ENCODE results near the gene SNX25.

DNA sequence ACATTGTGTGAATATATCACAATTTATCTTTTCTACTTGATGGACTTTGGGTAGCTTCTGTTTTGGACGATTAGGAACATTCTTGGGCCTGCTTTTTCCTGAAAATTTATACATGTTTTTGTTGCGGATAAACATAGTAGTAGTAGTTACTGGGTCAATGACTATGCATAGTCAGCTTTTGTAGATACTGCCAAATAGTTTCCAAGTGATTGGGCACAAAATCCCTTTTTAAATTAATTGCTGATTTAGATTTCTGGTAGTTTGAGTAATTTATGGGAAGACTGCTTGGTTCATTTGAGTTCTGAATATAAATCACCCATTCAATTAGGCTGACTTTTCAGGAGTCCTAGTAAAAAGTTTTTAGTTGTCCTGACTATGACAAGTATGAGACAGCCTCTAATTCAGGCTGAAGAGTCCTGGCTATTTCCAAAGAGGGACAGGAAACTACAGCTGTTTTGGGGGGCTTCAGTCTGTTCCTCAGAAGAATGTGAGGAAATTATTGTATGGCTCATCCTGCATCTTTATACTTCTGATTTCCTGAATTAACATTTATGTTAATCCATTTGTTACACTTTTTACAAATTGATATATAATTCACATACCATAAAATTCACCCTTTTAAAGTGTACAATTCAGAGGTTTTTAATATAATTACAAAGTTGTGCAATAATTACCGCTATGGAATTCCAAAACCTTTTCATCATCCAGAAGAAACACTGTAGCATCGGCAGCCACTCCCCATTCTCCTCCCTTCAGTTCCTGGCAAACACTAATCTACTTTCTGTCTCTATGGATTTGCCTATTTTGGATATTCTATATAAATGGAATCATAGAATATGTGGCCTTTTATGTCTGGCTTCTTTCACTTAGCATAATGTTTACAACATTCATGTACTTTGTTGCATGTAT lies 172.1 kb downstream of the SNX25 start:
- TF ChIP-seq, protein P1, sequence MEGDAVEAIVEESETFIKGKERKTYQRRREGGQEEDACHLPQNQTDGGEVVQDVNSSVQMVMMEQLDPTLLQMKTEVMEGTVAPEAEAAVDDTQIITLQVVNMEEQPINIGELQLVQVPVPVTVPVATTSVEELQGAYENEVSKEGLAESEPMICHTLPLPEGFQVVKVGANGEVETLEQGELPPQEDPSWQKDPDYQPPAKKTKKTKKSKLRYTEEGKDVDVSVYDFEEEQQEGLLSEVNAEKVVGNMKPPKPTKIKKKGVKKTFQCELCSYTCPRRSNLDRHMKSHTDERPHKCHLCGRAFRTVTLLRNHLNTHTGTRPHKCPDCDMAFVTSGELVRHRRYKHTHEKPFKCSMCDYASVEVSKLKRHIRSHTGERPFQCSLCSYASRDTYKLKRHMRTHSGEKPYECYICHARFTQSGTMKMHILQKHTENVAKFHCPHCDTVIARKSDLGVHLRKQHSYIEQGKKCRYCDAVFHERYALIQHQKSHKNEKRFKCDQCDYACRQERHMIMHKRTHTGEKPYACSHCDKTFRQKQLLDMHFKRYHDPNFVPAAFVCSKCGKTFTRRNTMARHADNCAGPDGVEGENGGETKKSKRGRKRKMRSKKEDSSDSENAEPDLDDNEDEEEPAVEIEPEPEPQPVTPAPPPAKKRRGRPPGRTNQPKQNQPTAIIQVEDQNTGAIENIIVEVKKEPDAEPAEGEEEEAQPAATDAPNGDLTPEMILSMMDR (IDR thresholded peaks at IDR 0.05 in 4 of 5, conservative IDR thresholded peaks at IDR 0.05 in 1 of 5) = no peak
- TF ChIP-seq POLR2A (IDR thresholded peaks at IDR 0.05) = no peak

Measured in gastrocnemius medialis (tissue), 4 donors.